B cell (primary cell): ENCODE results near the gene CDC26. TPM values are rescaled to one million over a fixed set of nuclear protein-coding genes. Genes with fewer than 3 reads are reported as not detected.

Source experiments
- ATAC-seq: fragments of 200-7000 bp; cut with Tn5 transposase; one replicate; pipeline ENCODE4 v1.10.0; 2021; ENCODE audit warnings: low read depth, mild to moderate bottlenecking, moderate number of reproducible peaks, moderate library complexity
- CTCF ChIA-PET: fragments of 350-600 bp; sonication (Branson Sonifier 250); formaldehyde crosslinking; loops from one replicate; lab custom pipeline; 2021; ENCODE audit warnings: antibody characterized with exemption, inconsistent platforms; lab: Charles Lee
- POLR2A ChIA-PET: fragments of 350-600 bp; sonication (Branson Sonifier 250); formaldehyde crosslinking; loops from one replicate; lab custom pipeline; 2021; ENCODE audit warnings: antibody characterized with exemption; lab: Charles Lee
- DNase-seq: peaks from one replicate; pipeline ENCODE4 v3.0.0; 2013
- H2AFZ ChIP-seq: 2 replicates; pipeline ENCODE4 v1.6.1; 2012; ENCODE audit warnings: mild to moderate bottlenecking, low read depth, low read length; ENCODE audit not compliant: insufficient read depth, poor library complexity, severe bottlenecking
- H3K27ac ChIP-seq, 2 donors: 1 replicate in 1 of 2; 2 replicates in 1 of 2; pipeline ENCODE4 v1.5.1; 2012 to 2013; ENCODE audit warnings: low read length in 2 of 2, mild to moderate bottlenecking in 2 of 2, moderate library complexity in 1 of 2
- H3K27me3 ChIP-seq, 4 experiments: fragments of 200-600 bp in 1 of 4; sonication (generic) in 1 of 4; replicated peaks in 1 of 4; 1 replicate in 2 of 4; 2 replicates in 2 of 4; pipeline versions ENCODE4 v1.6.1 to v1.7.0; 2013 to 2016; ENCODE audit warnings: low read length in 3 of 4, mild to moderate bottlenecking in 2 of 4, mixed read lengths in 1 of 4, moderate library complexity in 1 of 4; ENCODE audit not compliant: insufficient read depth in 4 of 4, control insufficient read depth in 3 of 4; ENCODE audit errors: control extremely low read depth in 1 of 4
- H3K36me3 ChIP-seq, 2 experiments: replicated peaks in 1 of 2; 1 replicate in 1 of 2; 2 replicates in 1 of 2; pipeline versions ENCODE4 v1.6.1 to v1.7.1; 2013; ENCODE audit warnings: low read length in 1 of 2; ENCODE audit not compliant: insufficient read depth in 2 of 2, control insufficient read depth in 1 of 2; ENCODE audit errors: control extremely low read depth in 1 of 2, extremely low read depth in 1 of 2
- H3K4me1 ChIP-seq, 2 donors: fragments of 200-600 bp in 1 of 2; sonication (generic) in 1 of 2; 1 replicate in 1 of 2; 2 replicates in 1 of 2; pipeline versions ENCODE4 v1.5.1 to v1.6.1; 2013 to 2017; ENCODE audit warnings: low read length in 2 of 2; ENCODE audit not compliant: control insufficient read depth in 2 of 2, insufficient read depth in 2 of 2
- H3K4me2 ChIP-seq: replicated peaks from 2 replicates; pipeline ENCODE3; 2012; ENCODE audit warnings: mild to moderate bottlenecking, low read depth, low read length; ENCODE audit not compliant: poor library complexity, severe bottlenecking
- H3K4me3 ChIP-seq, 5 experiments: fragments of 200-600 bp in 1 of 5; sonication (generic) in 1 of 5; 1 replicate in 3 of 5; 2 replicates in 2 of 5; pipeline versions ENCODE4 v1.5.1 to v1.7.0; 2011 to 2016; ENCODE audit warnings: low read length in 4 of 5, mild to moderate bottlenecking in 4 of 5, low read depth in 2 of 5, control low read depth in 1 of 5, moderate library complexity in 1 of 5; ENCODE audit not compliant: insufficient read depth in 1 of 5; ENCODE audit errors: control extremely low read depth in 1 of 5, extremely low read depth in 1 of 5
- H3K79me2 ChIP-seq: fragments of 200-600 bp; sonication (generic); one replicate; pipeline ENCODE4 v1.6.0; 2016; ENCODE audit warnings: low read length; ENCODE audit not compliant: control insufficient read depth, insufficient read depth
- H3K9ac ChIP-seq: fragments of 200-600 bp; sonication (generic); 2 replicates; pipeline ENCODE4 v1.6.1; 2017; ENCODE audit warnings: mild to moderate bottlenecking, low read length, moderate library complexity
- H3K9me3 ChIP-seq, 3 donors: one replicate each; pipeline versions ENCODE4 v1.6.1 to v1.7.1; 2013; ENCODE audit warnings: low read length in 2 of 3; ENCODE audit not compliant: control insufficient read depth in 2 of 3, insufficient read depth in 1 of 3; ENCODE audit errors: control extremely low read depth in 1 of 3
- H4K20me1 ChIP-seq: 2 replicates; pipeline ENCODE4 v1.6.0; 2012; ENCODE audit warnings: mild to moderate bottlenecking, low read length; ENCODE audit not compliant: insufficient read depth, control insufficient read depth, poor library complexity, severe bottlenecking
- H3K27ac Mint-ChIP-seq: one replicate; pipeline ENCODE4 v1.8.0; 2021; ENCODE audit warnings: mixed read lengths
- H3K27me3 Mint-ChIP-seq: one replicate; pipeline ENCODE4 v1.8.0; 2021; ENCODE audit warnings: mixed read lengths
- H3K4me1 Mint-ChIP-seq: one replicate; pipeline ENCODE4 v1.8.0; 2021; ENCODE audit warnings: mixed read lengths
- H3K4me3 Mint-ChIP-seq: one replicate; pipeline ENCODE4 v1.8.0; 2021; ENCODE audit warnings: mixed read lengths
- H3K9me3 Mint-ChIP-seq: one replicate; pipeline ENCODE4 v1.8.0; 2022; ENCODE audit warnings: mixed read lengths; ENCODE audit not compliant: insufficient read depth
- EZH2 ChIP-seq: IDR thresholded peaks from 2 replicates; pipeline ENCODE4 v1.6.1; 2012; ENCODE audit warnings: borderline replicate concordance, low read depth, mild to moderate bottlenecking, moderate library complexity, low read length; ENCODE audit not compliant: insufficient read depth, poor library complexity, severe bottlenecking
- WGBS: methylation state at CpG from one replicate; pipeline ENCODE4 v1.1.5; 2013; ENCODE audit warnings: missing lambda C conversion rate; ENCODE audit not compliant: insufficient coverage; 5-methylcytosine and 5-hydroxymethylcytosine counted together
- intact Hi-C: fragments of 100-400 bp; cut with micrococcal nuclease; formaldehyde crosslinking; loops from one replicate; pipeline ENCODE4 v1.10.0; 2022
- polyA plus RNA-seq: library from polyadenylated mRNA; depleted of rRNA; stranded (reverse); fragments of >200 nt; gene quantifications from 2 replicates; pipeline ENCODE4 v1.2.3, GENCODE V29; 2012
- total RNA-seq, 2 donors: library from RNA; stranded (reverse); fragments of 120-200 nt in 1 of 2; gene quantifications; 1 replicate in 1 of 2; 2 replicates in 1 of 2; pipeline versions ENCODE4 v1.2.3 to v1.2.4, GENCODE V29; 2013 to 2022
- TF ChIP-seq, protein P1 (sequence below): fragments of 200-600 bp; IDR thresholded peaks from one replicate; pipeline ENCODE4 v1.8.0; 2022; ENCODE audit warnings: antibody characterized with exemption, mild to moderate bottlenecking

The CDC26 gene
- total and polyA plus RNA-seq, 2 donors (not counting 1 experiment from before 2014, with no cell fraction given): 14.8 to 32.9 TPM

DNA sequence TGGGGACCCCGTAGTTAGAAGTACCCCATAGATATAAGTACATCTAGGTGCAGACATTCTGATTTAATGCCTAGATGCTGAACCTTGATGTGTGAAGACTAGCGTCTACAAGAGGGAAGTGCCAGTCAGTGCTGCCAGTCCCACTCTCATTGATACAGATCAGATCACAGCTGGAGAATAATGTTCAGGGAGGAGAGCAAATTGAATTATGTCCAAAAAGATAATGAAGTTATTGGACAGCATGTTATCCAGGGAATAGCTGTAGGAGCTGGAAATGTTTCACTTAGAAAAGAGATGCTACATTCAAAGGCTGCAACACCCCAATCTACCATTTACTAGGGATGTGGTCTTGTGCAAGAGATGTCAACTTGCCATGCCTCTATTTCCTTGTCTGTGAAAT is 43.7 kb upstream of the CDC26 start:
- H3K79me2 ChIP-seq: no peaks in the 10 kb centered on the region
- Mint-ChIP-seq H3K4me3 (no peak overlapping the region), H3K9me3 (no peaks in the 10 kb centered on the region), H3K27me3 (peaks cover 9% of the 10 kb centered on the region), H3K4me1 (no peaks in the 10 kb centered on the region), H3K27ac (no peak overlapping the region)
- H3K27ac ChIP-seq: no peak overlapping the region
- intact Hi-C loops: no loop called here
- DNase-seq (no peak), ATAC-seq (no peak)
- no peak overlapping the region for H3K9ac ChIP-seq
- TF ChIP-seq EZH2: no peak
- TF ChIP-seq, protein P1, sequence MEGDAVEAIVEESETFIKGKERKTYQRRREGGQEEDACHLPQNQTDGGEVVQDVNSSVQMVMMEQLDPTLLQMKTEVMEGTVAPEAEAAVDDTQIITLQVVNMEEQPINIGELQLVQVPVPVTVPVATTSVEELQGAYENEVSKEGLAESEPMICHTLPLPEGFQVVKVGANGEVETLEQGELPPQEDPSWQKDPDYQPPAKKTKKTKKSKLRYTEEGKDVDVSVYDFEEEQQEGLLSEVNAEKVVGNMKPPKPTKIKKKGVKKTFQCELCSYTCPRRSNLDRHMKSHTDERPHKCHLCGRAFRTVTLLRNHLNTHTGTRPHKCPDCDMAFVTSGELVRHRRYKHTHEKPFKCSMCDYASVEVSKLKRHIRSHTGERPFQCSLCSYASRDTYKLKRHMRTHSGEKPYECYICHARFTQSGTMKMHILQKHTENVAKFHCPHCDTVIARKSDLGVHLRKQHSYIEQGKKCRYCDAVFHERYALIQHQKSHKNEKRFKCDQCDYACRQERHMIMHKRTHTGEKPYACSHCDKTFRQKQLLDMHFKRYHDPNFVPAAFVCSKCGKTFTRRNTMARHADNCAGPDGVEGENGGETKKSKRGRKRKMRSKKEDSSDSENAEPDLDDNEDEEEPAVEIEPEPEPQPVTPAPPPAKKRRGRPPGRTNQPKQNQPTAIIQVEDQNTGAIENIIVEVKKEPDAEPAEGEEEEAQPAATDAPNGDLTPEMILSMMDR: no peak
- no peak overlapping the region for H3K4me2 ChIP-seq
- ChIA-PET CTCF (interaction anchor here (1.3 kb wide), 1 partner anchor 10 kb away, joined by 3 read pairs; no protein-coding TSS in a partner anchor), POLR2A (no interaction called here)
- H3K4me3 ChIP-seq: no peak overlapping the region
- H3K4me1 ChIP-seq: no peaks in the 10 kb centered on the region
- H3K9me3 ChIP-seq: no peaks in the 10 kb centered on the region
- H3K36me3 ChIP-seq: no peaks in the 10 kb centered on the region
- H2AFZ ChIP-seq: no peak overlapping the region
- 100% methylated on average over 1 of the region's 2 CpGs for WGBS
- no peaks in the 10 kb centered on the region for H4K20me1 ChIP-seq
- H3K27me3 ChIP-seq: no peaks in the 10 kb centered on the region

DNA sequence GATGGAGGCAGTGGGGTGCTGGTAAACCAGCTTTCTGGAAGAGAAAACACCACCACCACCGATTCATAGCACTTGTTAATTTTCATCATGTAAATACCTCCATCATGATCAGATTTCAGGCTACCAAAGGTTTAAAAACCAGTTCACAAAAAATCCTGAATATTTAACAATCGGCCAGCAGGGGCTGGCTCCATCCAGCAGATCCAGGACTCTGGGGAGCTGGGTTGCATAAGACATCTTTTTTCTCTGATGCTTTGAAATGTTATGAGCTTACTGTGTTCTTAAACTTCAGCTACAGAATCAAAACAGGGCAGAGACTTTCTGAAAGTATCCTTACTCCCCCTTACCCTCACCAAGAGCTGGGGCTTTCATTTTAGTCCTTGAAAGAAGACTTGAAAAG is 42.4 kb upstream of the CDC26 start:
- ATAC-seq: no peak
- H3K9me3 Mint-ChIP-seq: no peaks in the 10 kb centered on the region

More for the DNA sequence above, 42.4 kb upstream of the CDC26 start:
- no peak overlapping the region for H3K27ac ChIP-seq
- no peaks in the 10 kb centered on the region for H3K4me1 Mint-ChIP-seq
- H3K36me3 ChIP-seq: no peaks in the 10 kb centered on the region
- no CpG with 5 or more reads among the region's 2 CpGs for WGBS
- H3K4me3 Mint-ChIP-seq: no peak overlapping the region
- H3K27me3 Mint-ChIP-seq: peaks cover 9% of the 10 kb centered on the region
- H3K79me2 ChIP-seq: no peaks in the 10 kb centered on the region
- no peaks in the 10 kb centered on the region for H3K27me3 ChIP-seq
- POLR2A ChIA-PET: no interaction called here
- no peak overlapping the region for H2AFZ ChIP-seq
- DNase-seq: no peak
- no peak overlapping the region for H3K27ac Mint-ChIP-seq
- intact Hi-C loops: no loop called here
- no peak overlapping the region for H3K4me3 ChIP-seq
- no peak for TF ChIP-seq EZH2
- TF ChIP-seq, protein P1: no peak
- H4K20me1 ChIP-seq: no peaks in the 10 kb centered on the region
- H3K4me1 ChIP-seq: no peaks in the 10 kb centered on the region
- H3K4me2 ChIP-seq: no peak overlapping the region
- no peak overlapping the region for H3K9ac ChIP-seq
- CTCF ChIA-PET: interaction anchor here (1.3 kb wide), 1 partner anchor 9 kb away, joined by 3 read pairs; no protein-coding TSS in a partner anchor
- no peaks in the 10 kb centered on the region for H3K9me3 ChIP-seq
